Thyroid gland (tissue), 4 donors: ENCODE data around the gene MEGF6. TPM values are rescaled to one million over a fixed set of nuclear protein-coding genes. Genes with fewer than 3 reads are reported as not detected.

Source experiments
- DNase-seq, 2 donors: peaks; one replicate each; pipeline ENCODE4 v3.0.0-alpha.2; 2019
- H3K27ac ChIP-seq, 3 donors: fragments of 200-600 bp; sonication (generic); 1 replicate in 2 of 3; 2 replicates in 1 of 3; pipeline ENCODE4 v1.5.1; 2016 to 2019; ENCODE audit warnings: mild to moderate bottlenecking in 1 of 3, moderate library complexity in 1 of 3
- H3K27me3 ChIP-seq: fragments of 200-600 bp; sonication (generic); one replicate; pipeline ENCODE4 v1.5.1; 2019
- H3K36me3 ChIP-seq, 2 donors: fragments of 200-600 bp; sonication (generic); one replicate each; pipeline ENCODE4 v1.5.1; 2016 to 2019
- H3K4me1 ChIP-seq, 2 donors: fragments of 200-600 bp; sonication (generic); one replicate each; pipeline ENCODE4 v1.5.1; 2017 to 2019
- H3K4me3 ChIP-seq, 3 donors: fragments of 200-600 bp; sonication (generic); replicated peaks in 1 of 3; 1 replicate in 2 of 3; 2 replicates in 1 of 3; pipeline ENCODE4 v1.5.1; 2016; ENCODE audit warnings: mild to moderate bottlenecking in 1 of 3
- H3K9me3 ChIP-seq: fragments of 200-600 bp; sonication (generic); one replicate; pipeline ENCODE4 v1.5.1; 2017
- CTCF ChIP-seq, 6 experiments: fragments of 200-600 bp in 3 of 6; fragments of 450-650 bp in 3 of 6; sonication (generic) in 3 of 6; IDR thresholded peaks; one replicate each; pipeline ENCODE4 v1.5.1; 2016 to 2019; ENCODE audit warnings: antibody characterized with exemption in 6 of 6, mild to moderate bottlenecking in 2 of 6, inconsistent platforms in 1 of 6, moderate library complexity in 1 of 6
- POLR2A ChIP-seq, 2 donors: fragments of 450-650 bp; IDR thresholded peaks; one replicate each; pipeline ENCODE4 v1.6.1; 2017; ENCODE audit warnings: antibody characterized with exemption in 2 of 2, mild to moderate bottlenecking in 2 of 2, moderate library complexity in 1 of 2
- WGBS, 2 donors: methylation state at CpG; one replicate each; pipeline ENCODE4 v1.1.5; 2017; 5-methylcytosine and 5-hydroxymethylcytosine counted together
- intact Hi-C: fragments of 100-400 bp; cut with DNase I; formaldehyde crosslinking; loops from one replicate; pipeline ENCODE4 v1.15.1; 2023
- total RNA-seq, 4 donors: library from RNA; depleted of rRNA; stranded (reverse); fragments of >200 nt; gene quantifications; one replicate each; pipeline ENCODE4 v1.2.3, GENCODE V29; 2016

Gene MEGF6, protein sequence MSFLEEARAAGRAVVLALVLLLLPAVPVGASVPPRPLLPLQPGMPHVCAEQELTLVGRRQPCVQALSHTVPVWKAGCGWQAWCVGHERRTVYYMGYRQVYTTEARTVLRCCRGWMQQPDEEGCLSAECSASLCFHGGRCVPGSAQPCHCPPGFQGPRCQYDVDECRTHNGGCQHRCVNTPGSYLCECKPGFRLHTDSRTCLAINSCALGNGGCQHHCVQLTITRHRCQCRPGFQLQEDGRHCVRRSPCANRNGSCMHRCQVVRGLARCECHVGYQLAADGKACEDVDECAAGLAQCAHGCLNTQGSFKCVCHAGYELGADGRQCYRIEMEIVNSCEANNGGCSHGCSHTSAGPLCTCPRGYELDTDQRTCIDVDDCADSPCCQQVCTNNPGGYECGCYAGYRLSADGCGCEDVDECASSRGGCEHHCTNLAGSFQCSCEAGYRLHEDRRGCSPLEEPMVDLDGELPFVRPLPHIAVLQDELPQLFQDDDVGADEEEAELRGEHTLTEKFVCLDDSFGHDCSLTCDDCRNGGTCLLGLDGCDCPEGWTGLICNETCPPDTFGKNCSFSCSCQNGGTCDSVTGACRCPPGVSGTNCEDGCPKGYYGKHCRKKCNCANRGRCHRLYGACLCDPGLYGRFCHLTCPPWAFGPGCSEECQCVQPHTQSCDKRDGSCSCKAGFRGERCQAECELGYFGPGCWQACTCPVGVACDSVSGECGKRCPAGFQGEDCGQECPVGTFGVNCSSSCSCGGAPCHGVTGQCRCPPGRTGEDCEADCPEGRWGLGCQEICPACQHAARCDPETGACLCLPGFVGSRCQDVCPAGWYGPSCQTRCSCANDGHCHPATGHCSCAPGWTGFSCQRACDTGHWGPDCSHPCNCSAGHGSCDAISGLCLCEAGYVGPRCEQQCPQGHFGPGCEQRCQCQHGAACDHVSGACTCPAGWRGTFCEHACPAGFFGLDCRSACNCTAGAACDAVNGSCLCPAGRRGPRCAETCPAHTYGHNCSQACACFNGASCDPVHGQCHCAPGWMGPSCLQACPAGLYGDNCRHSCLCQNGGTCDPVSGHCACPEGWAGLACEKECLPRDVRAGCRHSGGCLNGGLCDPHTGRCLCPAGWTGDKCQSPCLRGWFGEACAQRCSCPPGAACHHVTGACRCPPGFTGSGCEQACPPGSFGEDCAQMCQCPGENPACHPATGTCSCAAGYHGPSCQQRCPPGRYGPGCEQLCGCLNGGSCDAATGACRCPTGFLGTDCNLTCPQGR (N-terminal part only)
- total RNA-seq = 10 to 100 TPM in 3 of 4 donors, 1 to 10 TPM in 1; 9.4 to 25.8 (median 21.8) TPM

DNA sequence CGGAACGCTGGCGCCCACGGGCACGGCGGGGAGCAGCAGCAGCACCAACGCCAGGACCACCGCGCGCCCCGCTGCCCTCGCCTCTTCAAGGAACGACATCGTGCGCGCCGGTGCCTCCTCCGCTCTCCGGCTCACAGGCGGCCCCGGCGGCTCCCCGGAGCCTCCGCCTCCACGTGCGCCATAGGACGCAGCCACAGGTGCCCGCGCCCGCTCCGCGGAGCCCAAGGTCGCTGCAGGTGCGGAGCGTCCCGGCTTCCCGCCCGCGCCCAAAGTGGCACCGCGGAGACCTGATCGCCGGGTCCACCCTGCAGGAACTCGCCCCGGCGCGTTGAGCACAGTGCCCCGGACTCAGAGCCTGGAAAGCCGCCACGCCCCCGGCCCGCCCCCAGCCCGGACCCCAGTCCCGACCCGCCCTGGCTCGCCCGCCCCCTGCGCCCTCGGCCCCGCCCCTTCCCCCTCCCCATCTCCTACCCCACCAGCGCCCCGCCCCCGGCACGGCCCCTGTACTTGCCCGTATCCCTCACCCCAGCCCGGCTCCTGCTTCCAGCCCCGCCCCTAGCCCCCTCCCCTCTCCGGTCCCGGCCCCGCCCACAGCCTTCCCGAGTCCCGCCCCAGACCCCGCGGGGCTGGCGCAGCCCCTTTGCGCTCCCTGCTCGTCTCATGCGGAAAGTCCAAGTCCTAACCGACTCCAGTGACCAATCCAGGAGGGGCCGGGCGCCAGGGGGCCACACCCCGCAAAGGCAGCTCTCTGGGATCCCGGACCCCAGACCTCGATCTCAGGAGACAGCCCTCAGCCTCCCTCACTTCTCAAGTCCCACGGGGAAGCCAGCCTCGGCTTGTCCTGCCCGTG lies at the start of gene MEGF6:
MEGF6 (minus strand) TSS at position 339 of the 850 bp plus-strand sequence; CDS start at position 99, 240 bp downstream.
- WGBS, 2 donors = 10% methylated on average over 2 of the region's 87 CpGs; no CpG with 5 or more reads in 1 of the 2 donors
- peak within 1 kb of the TSS in 1 of 3 donors; percentile 18 for H3K4me3 ChIP-seq
- H3K36me3 ChIP-seq = no peaks in the 10 kb centered on the region
- TF ChIP-seq CTCF (IDR thresholded peaks at IDR 0.05) (no peak), POLR2A (IDR thresholded peaks at IDR 0.05) (no peak)
- intact Hi-C loops = no loop called here
- no peaks in the 10 kb centered on the region for H3K27me3 ChIP-seq
- H3K9me3 ChIP-seq = no peaks in the 10 kb centered on the region
- DNase-seq = peak; percentile 52 to 53
- no peak within 1 kb of the TSS for H3K27ac ChIP-seq
- peaks cover 10 to 19% of the 10 kb centered on the region in 2 donors for H3K4me1 ChIP-seq

GRCh38 chr1:3660704-3661103 lies 49.4 kb upstream of the MEGF6 start:
- intact Hi-C loops = no loop called here
- Histone ChIP-seq H3K9me3 (no peaks in the 10 kb centered on the region), H3K4me3 (no peak overlapping the region), H3K4me1 (peaks cover 0 to 1% of the 10 kb centered on the region in 2 donors), H3K27ac (no peak overlapping the region), H3K36me3 (no peaks in the 10 kb centered on the region), H3K27me3 (no peaks in the 10 kb centered on the region)
- DNase-seq = no peak
- WGBS, 2 donors = 86 to 89% methylated on average over 2 of the region's 2 CpGs
- no peak for TF ChIP-seq CTCF (IDR thresholded peaks at IDR 0.05)
- no peak for TF ChIP-seq POLR2A (IDR thresholded peaks at IDR 0.05)

GRCh38 chr1:3659093-3659492 lies 47.8 kb upstream of the MEGF6 start:
- H3K27me3 ChIP-seq = no peaks in the 10 kb centered on the region
- peaks cover 0 to 5% of the 10 kb centered on the region in 2 donors for H3K4me1 ChIP-seq
- no peak for DNase-seq
- no peaks in the 10 kb centered on the region for H3K9me3 ChIP-seq
- whole genome bisulfite sequencing, 2 donors = 81 to 88% methylated on average over 14 to 15 of the region's 15 CpGs
- H3K27ac ChIP-seq = no peak overlapping the region
- no peak for TF ChIP-seq CTCF (IDR thresholded peaks at IDR 0.05)
- no peak for TF ChIP-seq POLR2A (IDR thresholded peaks at IDR 0.05)
- intact Hi-C loops = no loop called here
- H3K36me3 ChIP-seq = no peaks in the 10 kb centered on the region
- H3K4me3 ChIP-seq = no peak overlapping the region

DNA sequence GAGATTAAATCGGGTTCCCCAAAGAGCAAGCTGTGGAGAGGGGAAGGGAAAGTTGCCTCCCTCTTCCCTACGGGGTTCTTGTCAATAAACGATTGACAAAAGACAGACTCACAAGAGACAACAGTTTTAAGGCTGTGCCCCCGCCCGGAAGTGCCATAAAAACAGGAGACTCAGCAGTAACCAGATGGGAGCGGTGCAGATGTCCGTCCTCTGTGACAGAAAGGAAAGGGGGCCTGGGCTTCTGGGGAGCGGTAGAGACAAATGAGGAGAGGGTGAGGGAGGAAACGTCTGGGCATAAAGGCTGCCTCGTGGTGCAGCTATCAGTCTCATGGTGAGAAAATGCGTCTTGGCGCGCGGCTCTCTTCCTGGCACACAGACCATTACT lies 46.9 kb upstream of the MEGF6 start:
- Histone ChIP-seq H3K27ac (no peak overlapping the region), H3K4me1 (peaks cover 0 to 5% of the 10 kb centered on the region in 2 donors), H3K27me3 (no peaks in the 10 kb centered on the region), H3K36me3 (no peaks in the 10 kb centered on the region), H3K4me3 (no peak overlapping the region), H3K9me3 (no peaks in the 10 kb centered on the region)
- 73 to 75% methylated on average over 14 of the region's 14 CpGs for WGBS, 2 donors
- DNase-seq = no peak
- TF ChIP-seq POLR2A (IDR thresholded peaks at IDR 0.05) (no peak), CTCF (IDR thresholded peaks at IDR 0.05) (no peak)
- intact Hi-C loops = no loop called here
